BJ (cell line): ENCODE measurements around the gene KLK10. TPM values are rescaled to one million over a fixed set of nuclear protein-coding genes. Genes with fewer than 3 reads are reported as not detected.

ENCODE experiments used
- CTCF ChIA-PET: fragments of 350-600 bp; formaldehyde crosslinking; extraction: SDS; loops from one replicate; lab custom pipeline; 2021; ENCODE audit warnings: antibody characterized with exemption, inconsistent platforms; lab: Yijun Ruan, JAX
- POLR2A ChIA-PET: fragments of 300-600 bp; sonication (Branson Sonifier 250); formaldehyde crosslinking; extraction: SDS; loops from one replicate; lab custom pipeline; 2021; ENCODE audit warnings: antibody characterized with exemption; lab: Charles Lee
- DNase-seq: peaks from one replicate; pipeline ENCODE4 v3.0.0-alpha.2; 2011; ENCODE audit warnings: low read depth
- H3K27me3 ChIP-seq: 2 replicates; pipeline ENCODE4 v1.6.0; 2011; ENCODE audit warnings: low read length; ENCODE audit not compliant: control insufficient read depth, insufficient read depth
- H3K36me3 ChIP-seq: 2 replicates; pipeline ENCODE4 v1.5.1; 2011; ENCODE audit warnings: low read length; ENCODE audit not compliant: control insufficient read depth, insufficient read depth
- H3K4me3 ChIP-seq: 2 replicates; pipeline ENCODE4 v1.5.1; 2011; ENCODE audit warnings: low read depth, mild to moderate bottlenecking, control low read depth, low read length
- CTCF ChIP-seq: IDR thresholded peaks from 2 replicates; pipeline ENCODE4 v1.5.1; 2011; ENCODE audit warnings: low read depth, mild to moderate bottlenecking, control low read depth, inconsistent platforms, low read length, moderate library complexity; ENCODE audit not compliant: insufficient read depth
- polyA plus RNA-seq: library from polyadenylated mRNA; depleted of rRNA; stranded (reverse); fragments of >200 nt; gene quantifications from 2 replicates; pipeline ENCODE4 v1.2.3, GENCODE V29; 2011

The KLK10 gene
- polyA plus RNA-seq, 1 experiment, result not detected

- TF ChIP-seq CTCF, result no peak
- POLR2A ChIA-PET, result no interaction called here
- CTCF ChIA-PET, result no interaction called here
- Histone ChIP-seq H3K4me3 (no peak overlapping the region), H3K36me3 (no peaks in the 10 kb centered on the region), H3K27me3 (no peaks in the 10 kb centered on the region)
- no peak for DNase-seq
These were observed 17.4 kb downstream of the KLK10 start for GRCh38 chr19:51002089-51002532.

GRCh38 chr19:51001515-51001914, 18.0 kb downstream of the KLK10 start, which contains the start of gene KLK8:
KLK8 (minus strand) TSS chr19:51001604; CDS start chr19:51001167, 437 bp downstream.
- ChIA-PET POLR2A (no interaction called here), CTCF (interaction anchor here (1.2 kb wide), 1 partner anchor 94 kb away, joined by 3 read pairs; no protein-coding TSS in a partner anchor)
- no peak for TF ChIP-seq CTCF
- no peak within 1 kb of the TSS for H3K4me3 ChIP-seq
- no peaks in the 10 kb centered on the region for H3K36me3 ChIP-seq
- H3K27me3 ChIP-seq, result no peaks in the 10 kb centered on the region
- no peak for DNase-seq

- H3K36me3 ChIP-seq, result no peaks in the 10 kb centered on the region
- H3K4me3 ChIP-seq, result no peak overlapping the region
- ChIA-PET POLR2A (no interaction called here), CTCF (interaction anchor here (1.2 kb wide), 1 partner anchor 94 kb away, joined by 3 read pairs; no protein-coding TSS in a partner anchor)
- DNase-seq, result no peak
- no peak for TF ChIP-seq CTCF
- no peaks in the 10 kb centered on the region for H3K27me3 ChIP-seq
These were observed 18.5 kb downstream of the KLK10 start for GRCh38 chr19:51000981-51001380.

- Histone ChIP-seq H3K36me3 (no peaks in the 10 kb centered on the region), H3K4me3 (no peak overlapping the region), H3K27me3 (no peaks in the 10 kb centered on the region)
- CTCF ChIA-PET, result interaction anchor here (1.2 kb wide), 1 partner anchor 95 kb away, joined by 3 read pairs; no protein-coding TSS in a partner anchor
- no peak for TF ChIP-seq CTCF
- POLR2A ChIA-PET, result no interaction called here
- DNase-seq, result no peak
These were observed 19.1 kb downstream of the KLK10 start for GRCh38 chr19:51000426-51000825.

GRCh38 chr19:50998686-50999085, 20.8 kb downstream of the KLK10 start:
- Histone ChIP-seq H3K27me3 (no peaks in the 10 kb centered on the region), H3K4me3 (no peak overlapping the region), H3K36me3 (no peaks in the 10 kb centered on the region)
- CTCF ChIA-PET, result no interaction called here
- DNase-seq, result no peak
- TF ChIP-seq CTCF, result no peak
- POLR2A ChIA-PET, result no interaction called here
